ENCODE data around the gene LRG1. TPM values are rescaled to one million over a fixed set of nuclear protein-coding genes. Genes with fewer than 3 reads are reported as not detected.
"Not testable (repeated sequence)": the region's sequence is repeated elsewhere in the genome, so short reads cannot be mapped to it uniquely, and the experiment has no call there.

LRG1 gene
- polyA plus RNA-seq, 2 donors, result 12.7 to 20.1 TPM

DNA sequence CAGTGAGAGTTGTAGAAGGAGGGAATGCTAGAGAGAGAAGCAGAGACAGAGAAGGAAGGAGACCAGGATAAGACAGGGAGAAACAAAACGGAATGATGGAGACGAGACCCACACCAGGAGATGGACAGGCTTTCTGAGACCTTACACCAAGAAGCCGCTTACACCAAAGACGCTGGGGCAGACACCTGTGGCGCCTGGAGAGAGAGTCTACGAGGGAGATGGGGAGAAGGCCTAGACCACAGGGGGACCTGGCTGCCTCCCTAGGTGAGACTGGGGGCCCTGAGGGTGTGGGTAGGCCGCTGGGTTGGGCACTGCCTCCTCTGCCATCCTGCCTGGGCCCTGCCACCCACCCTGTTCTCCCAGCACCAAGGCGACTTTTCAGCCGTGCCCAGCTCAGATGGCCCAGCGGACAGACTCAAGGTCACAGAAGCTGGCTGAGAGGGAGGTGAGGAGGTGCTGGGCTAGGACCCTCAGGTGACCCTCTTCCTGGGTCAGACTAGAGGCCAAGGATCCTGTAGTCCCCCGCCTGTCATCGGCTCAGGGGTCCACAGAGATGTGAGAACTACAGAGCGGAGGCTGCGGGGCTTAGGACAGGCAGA is 9.8 kb downstream of the LRG1 start:
- Histone ChIP-seq H3K36me3 (ENCODE audit: control insufficient read depth in 2 of 2, insufficient read depth in 2 of 2, low read length in 1 of 2) (no peaks in the 10 kb centered on the region), H3K9me3 (ENCODE audit: control insufficient read depth in 2 of 2, insufficient read depth in 1 of 2, low read depth in 1 of 2, low read length in 1 of 2) (no peaks in the 10 kb centered on the region), H3K27me3 (ENCODE audit: control insufficient read depth in 1 of 2, insufficient read depth in 2 of 2, low read length in 2 of 2) (no peaks in the 10 kb centered on the region), H3K4me3 (ENCODE audit: low read depth in 1 of 2, low read length in 2 of 2) (no peak overlapping the region), H3K27ac (ENCODE audit: low read depth in 2 of 2, low read length in 1 of 2) (no peak overlapping the region), H3K4me1 (ENCODE audit: control insufficient read depth in 2 of 2, insufficient read depth in 2 of 2, low read length in 1 of 2) (no peaks in the 10 kb centered on the region)
- 74 to 78% methylated on average over 13 to 14 of the region's 14 CpGs for WGBS, 2 donors

DNA sequence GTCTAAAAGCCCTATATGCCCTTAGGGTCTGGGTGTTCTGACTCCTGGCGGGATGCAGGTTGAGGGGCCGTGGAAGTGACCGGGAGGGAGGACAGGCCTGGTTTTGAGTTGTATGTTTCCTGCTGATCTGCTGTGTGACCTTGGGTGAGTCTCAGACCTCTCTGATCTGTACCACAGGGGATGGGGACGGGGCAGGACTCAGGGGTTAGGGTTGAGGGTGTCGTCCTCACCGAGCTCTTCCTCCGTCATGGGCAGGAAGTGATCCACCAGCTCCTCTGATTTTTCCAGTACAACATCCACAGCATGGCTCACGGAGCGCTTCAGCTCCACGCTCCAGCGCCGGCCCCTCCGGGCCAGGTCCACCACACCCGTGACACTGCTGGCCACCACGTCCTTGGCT is 11.0 kb downstream of the LRG1 start:
- no peaks in the 10 kb centered on the region for H3K36me3 ChIP-seq (ENCODE audit: control insufficient read depth in 2 of 2, insufficient read depth in 2 of 2, low read length in 1 of 2)
- no peaks in the 10 kb centered on the region for H3K9me3 ChIP-seq (ENCODE audit: control insufficient read depth in 2 of 2, insufficient read depth in 1 of 2, low read depth in 1 of 2, low read length in 1 of 2)
- H3K4me1 ChIP-seq (ENCODE audit: control insufficient read depth in 2 of 2, insufficient read depth in 2 of 2, low read length in 1 of 2), result no peaks in the 10 kb centered on the region
- no peak overlapping the region for H3K4me3 ChIP-seq (ENCODE audit: low read depth in 1 of 2, low read length in 2 of 2)
- no peak overlapping the region for H3K27ac ChIP-seq (ENCODE audit: low read depth in 2 of 2, low read length in 1 of 2)
- no peaks in the 10 kb centered on the region for H3K27me3 ChIP-seq (ENCODE audit: control insufficient read depth in 1 of 2, insufficient read depth in 2 of 2, low read length in 2 of 2)
- 75 to 79% methylated on average over 15 of the region's 15 CpGs for WGBS, 2 donors

DNA sequence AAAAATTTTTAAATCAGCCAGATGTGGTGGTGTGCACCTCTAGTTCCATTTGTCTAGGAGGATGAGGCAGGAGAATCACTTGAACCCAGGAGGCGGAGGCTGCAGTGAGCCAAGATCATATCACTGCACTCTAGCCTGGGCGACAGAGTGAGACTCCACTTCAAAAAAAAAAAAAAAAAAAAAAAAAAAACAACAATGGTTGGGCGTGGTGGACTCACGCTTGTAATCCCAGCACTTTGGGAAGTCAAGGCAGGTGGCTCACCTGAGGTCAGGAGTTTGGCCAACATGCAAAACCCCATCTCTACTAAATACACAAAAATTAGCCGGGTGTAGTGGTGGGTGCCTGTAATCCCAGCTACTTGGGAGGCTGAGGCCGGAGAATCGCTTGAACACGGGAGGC is 12.5 kb downstream of the LRG1 start:
- H3K36me3 ChIP-seq (ENCODE audit: control insufficient read depth in 2 of 2, insufficient read depth in 2 of 2, low read length in 1 of 2); H3K27ac ChIP-seq (ENCODE audit: low read depth in 2 of 2, low read length in 1 of 2); H3K4me3 ChIP-seq (ENCODE audit: low read depth in 1 of 2, low read length in 2 of 2); H3K4me1 ChIP-seq (ENCODE audit: control insufficient read depth in 2 of 2, insufficient read depth in 2 of 2, low read length in 1 of 2); H3K9me3 ChIP-seq (ENCODE audit: control insufficient read depth in 2 of 2, insufficient read depth in 1 of 2, low read depth in 1 of 2, low read length in 1 of 2); H3K27me3 ChIP-seq (ENCODE audit: control insufficient read depth in 1 of 2, insufficient read depth in 2 of 2, low read length in 2 of 2): not testable (repeated sequence)
- 81 to 87% methylated on average over 8 of the region's 8 CpGs for WGBS, 2 donors

DNA sequence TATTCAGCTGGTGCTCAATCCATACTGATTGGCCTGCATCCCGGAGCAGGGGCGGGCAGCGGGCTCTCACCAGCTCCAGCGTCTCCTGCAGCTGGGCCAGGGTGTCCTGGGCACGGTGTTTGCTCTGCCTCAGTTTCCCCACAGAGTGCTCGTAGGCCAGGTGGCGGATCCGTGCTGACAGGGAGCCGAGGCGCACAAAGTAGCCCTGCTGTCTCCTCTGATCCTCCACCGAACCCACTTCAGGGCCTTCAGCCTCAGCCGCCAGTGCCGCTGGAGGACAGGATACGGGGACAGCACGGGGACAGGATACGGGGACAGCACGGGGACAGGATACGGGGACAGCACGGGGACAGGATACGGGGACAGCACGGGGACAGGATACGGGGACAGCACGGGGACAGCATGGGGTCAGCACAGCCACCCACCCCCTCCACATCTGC is 14.3 kb downstream of the LRG1 start:
- WGBS, 2 donors, result 68 to 74% methylated on average over 23 of the region's 23 CpGs
- no peaks in the 10 kb centered on the region for H3K27me3 ChIP-seq (ENCODE audit: control insufficient read depth in 1 of 2, insufficient read depth in 2 of 2, low read length in 2 of 2)
- H3K9me3 ChIP-seq (ENCODE audit: control insufficient read depth in 2 of 2, insufficient read depth in 1 of 2, low read depth in 1 of 2, low read length in 1 of 2), result no peaks in the 10 kb centered on the region
- H3K27ac ChIP-seq (ENCODE audit: low read depth in 2 of 2, low read length in 1 of 2), result no peak overlapping the region
- no peaks in the 10 kb centered on the region for H3K4me1 ChIP-seq (ENCODE audit: control insufficient read depth in 2 of 2, insufficient read depth in 2 of 2, low read length in 1 of 2)
- H3K36me3 ChIP-seq (ENCODE audit: control insufficient read depth in 2 of 2, insufficient read depth in 2 of 2, low read length in 1 of 2), result no peaks in the 10 kb centered on the region
- no peak overlapping the region for H3K4me3 ChIP-seq (ENCODE audit: low read depth in 1 of 2, low read length in 2 of 2)

DNA sequence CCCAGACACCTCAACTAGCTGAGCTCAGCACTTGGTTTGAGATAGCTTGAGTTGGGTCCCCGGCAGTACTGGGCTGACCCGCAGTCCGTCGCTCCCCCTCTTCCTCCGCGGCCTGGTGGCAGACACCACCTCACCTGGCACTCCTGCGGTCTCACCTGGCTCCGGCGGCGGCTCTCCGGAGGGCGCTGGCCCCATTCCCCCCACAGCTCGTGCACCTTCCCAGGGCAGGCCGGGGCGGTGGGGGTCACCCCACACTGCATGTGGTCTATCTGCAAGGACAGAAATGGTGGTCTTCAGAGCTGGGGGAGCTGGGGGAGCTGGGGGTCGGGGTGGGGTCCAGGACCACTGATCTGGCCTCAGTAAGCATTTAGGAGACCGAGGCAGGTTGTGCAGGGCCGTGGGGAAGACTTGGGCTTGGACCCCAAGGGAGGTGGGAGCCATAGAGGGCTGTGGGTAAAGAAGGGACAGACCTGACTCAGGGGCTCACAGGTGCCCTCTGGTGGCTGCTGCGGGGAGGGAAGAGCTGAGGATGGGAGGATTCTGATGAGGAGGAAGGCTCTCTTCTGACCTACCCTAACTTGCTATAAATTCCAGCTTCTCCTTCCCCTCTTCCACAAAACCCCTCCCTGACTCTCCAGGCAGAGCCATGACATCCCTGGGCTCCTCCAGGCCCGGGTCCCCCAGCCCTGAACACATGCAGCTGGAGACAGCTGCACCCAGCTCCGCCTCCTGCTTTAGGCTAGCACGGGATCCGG is 14.9 kb downstream of the LRG1 start:
- no peaks in the 10 kb centered on the region for H3K27me3 ChIP-seq (ENCODE audit: control insufficient read depth in 1 of 2, insufficient read depth in 2 of 2, low read length in 2 of 2)
- H3K36me3 ChIP-seq (ENCODE audit: control insufficient read depth in 2 of 2, insufficient read depth in 2 of 2, low read length in 1 of 2), result no peaks in the 10 kb centered on the region
- no peaks in the 10 kb centered on the region for H3K4me1 ChIP-seq (ENCODE audit: control insufficient read depth in 2 of 2, insufficient read depth in 2 of 2, low read length in 1 of 2)
- 61 to 64% methylated on average over 23 of the region's 23 CpGs for WGBS, 2 donors
- no peak overlapping the region for H3K27ac ChIP-seq (ENCODE audit: low read depth in 2 of 2, low read length in 1 of 2)
- no peak overlapping the region for H3K4me3 ChIP-seq (ENCODE audit: low read depth in 1 of 2, low read length in 2 of 2)
- no peaks in the 10 kb centered on the region for H3K9me3 ChIP-seq (ENCODE audit: control insufficient read depth in 2 of 2, insufficient read depth in 1 of 2, low read depth in 1 of 2, low read length in 1 of 2)

DNA sequence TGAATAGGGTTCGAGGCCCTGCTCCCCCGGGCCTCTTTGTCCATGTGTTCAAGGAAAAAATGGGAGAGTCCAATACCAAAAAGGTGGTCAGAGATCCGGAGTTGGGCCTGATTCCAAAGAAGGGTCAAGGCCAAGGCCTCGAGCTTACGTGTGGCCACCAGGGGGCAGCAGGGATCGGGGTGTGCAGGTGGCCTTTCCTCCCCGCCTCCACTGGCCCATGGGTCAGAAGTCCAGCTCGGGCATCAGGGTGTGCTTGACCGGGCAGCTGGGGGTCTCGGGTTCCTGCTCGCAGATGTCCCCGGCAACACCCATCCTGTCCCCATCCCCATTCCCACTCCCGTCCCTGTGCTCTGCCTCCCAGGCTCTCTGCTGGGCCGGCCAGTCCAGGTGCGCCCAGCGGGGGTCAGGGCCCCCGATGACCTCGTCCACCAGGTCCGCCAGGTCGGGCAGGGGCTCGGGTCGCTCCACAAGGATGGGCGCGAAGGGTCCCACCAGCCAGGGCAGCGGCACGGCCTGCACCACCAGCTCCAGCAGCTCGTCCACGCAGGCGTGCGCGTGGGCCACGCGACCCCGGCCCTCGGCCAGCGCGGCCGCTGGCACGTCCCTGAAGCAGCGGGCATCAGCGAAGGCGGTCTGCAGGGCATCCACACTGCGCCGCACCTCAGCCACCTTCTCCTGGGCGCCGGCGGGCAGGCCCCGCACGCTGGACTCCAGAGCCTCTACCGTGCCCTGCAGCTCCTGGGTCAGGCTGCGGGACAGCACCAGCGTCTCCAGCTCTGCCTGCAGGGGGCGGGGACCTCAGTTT is 16.3 kb downstream of the LRG1 start:
- Histone ChIP-seq H3K9me3 (ENCODE audit: control insufficient read depth in 2 of 2, insufficient read depth in 1 of 2, low read depth in 1 of 2, low read length in 1 of 2) (no peaks in the 10 kb centered on the region), H3K4me1 (ENCODE audit: control insufficient read depth in 2 of 2, insufficient read depth in 2 of 2, low read length in 1 of 2) (peaks cover 8 to 12% of the 10 kb centered on the region in 2 donors), H3K27ac (ENCODE audit: low read depth in 2 of 2, low read length in 1 of 2) (no peak overlapping the region), H3K36me3 (ENCODE audit: control insufficient read depth in 2 of 2, insufficient read depth in 2 of 2, low read length in 1 of 2) (no peaks in the 10 kb centered on the region), H3K27me3 (ENCODE audit: control insufficient read depth in 1 of 2, insufficient read depth in 2 of 2, low read length in 2 of 2) (no peaks in the 10 kb centered on the region), H3K4me3 (ENCODE audit: low read depth in 1 of 2, low read length in 2 of 2) (no peak overlapping the region)
- 69 to 77% methylated on average over 44 to 53 of the region's 53 CpGs for WGBS, 2 donors

DNA sequence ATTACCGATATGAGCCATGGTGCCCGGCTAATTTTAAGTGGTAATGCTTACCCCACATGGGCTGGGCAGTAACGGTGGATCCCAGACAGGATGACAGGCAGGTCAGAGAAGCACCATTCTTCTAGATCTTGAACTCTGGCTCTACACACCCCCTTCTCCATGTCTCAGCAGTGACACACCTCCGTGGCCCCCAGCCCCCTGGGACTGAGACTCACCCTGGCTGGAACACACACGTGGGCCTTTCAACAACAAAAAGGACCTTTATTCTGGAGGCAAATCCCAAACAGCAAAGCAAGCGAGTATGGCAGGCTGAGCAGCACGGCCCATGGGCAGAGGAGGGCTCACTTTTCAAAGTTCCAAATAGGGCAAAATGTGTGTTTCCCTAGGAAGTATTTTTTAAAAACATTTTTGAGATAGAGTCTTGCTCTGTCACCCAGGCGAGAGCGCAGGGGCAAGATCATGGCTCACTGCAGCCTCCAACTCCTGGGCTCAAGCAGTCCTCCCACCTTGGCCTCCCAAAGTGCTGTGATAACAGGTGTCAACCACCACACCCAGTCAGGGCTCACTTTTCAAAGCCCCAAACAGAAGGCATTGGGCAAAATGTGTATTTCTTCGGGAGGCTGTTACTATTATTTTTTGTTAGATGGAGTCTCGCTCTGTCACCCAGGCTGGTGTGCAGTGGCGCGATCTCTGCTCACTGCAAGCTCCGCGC is 17.4 kb downstream of the LRG1 start:
- Histone ChIP-seq H3K4me3 (ENCODE audit: low read depth in 1 of 2, low read length in 2 of 2) (no peak overlapping the region), H3K9me3 (ENCODE audit: control insufficient read depth in 2 of 2, insufficient read depth in 1 of 2, low read depth in 1 of 2, low read length in 1 of 2) (no peaks in the 10 kb centered on the region), H3K27me3 (ENCODE audit: control insufficient read depth in 1 of 2, insufficient read depth in 2 of 2, low read length in 2 of 2) (no peaks in the 10 kb centered on the region), H3K36me3 (ENCODE audit: control insufficient read depth in 2 of 2, insufficient read depth in 2 of 2, low read length in 1 of 2) (no peaks in the 10 kb centered on the region), H3K4me1 (ENCODE audit: control insufficient read depth in 2 of 2, insufficient read depth in 2 of 2, low read length in 1 of 2) (peaks cover 8 to 12% of the 10 kb centered on the region in 2 donors), H3K27ac (ENCODE audit: low read depth in 2 of 2, low read length in 1 of 2) (no peak overlapping the region)
- 86 to 90% methylated on average over 15 of the region's 15 CpGs for WGBS, 2 donors

DNA sequence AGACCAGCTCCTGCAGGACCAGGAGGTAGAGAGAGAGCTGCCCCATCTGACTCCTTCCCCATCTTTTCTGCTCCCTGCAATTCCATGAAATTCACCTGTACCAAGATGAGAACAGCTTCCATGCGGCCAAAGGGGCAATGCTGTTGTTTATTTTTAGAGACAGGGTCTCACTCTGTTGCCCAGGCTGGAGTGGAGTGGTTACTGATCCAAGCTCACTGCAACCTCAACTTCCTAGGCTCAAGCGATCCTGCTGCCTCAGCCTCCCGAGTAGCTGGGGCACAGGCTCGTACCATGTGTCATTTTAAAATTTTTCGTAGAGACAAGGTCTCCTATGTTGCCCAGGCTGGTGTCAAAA is 18.0 kb downstream of the LRG1 start:
- Histone ChIP-seq H3K36me3 (ENCODE audit: control insufficient read depth in 2 of 2, insufficient read depth in 2 of 2, low read length in 1 of 2) (no peaks in the 10 kb centered on the region), H3K9me3 (ENCODE audit: control insufficient read depth in 2 of 2, insufficient read depth in 1 of 2, low read depth in 1 of 2, low read length in 1 of 2) (no peaks in the 10 kb centered on the region), H3K27me3 (ENCODE audit: control insufficient read depth in 1 of 2, insufficient read depth in 2 of 2, low read length in 2 of 2) (no peaks in the 10 kb centered on the region), H3K4me1 (ENCODE audit: control insufficient read depth in 2 of 2, insufficient read depth in 2 of 2, low read length in 1 of 2) (peaks cover 8 to 12% of the 10 kb centered on the region in 2 donors), H3K4me3 (ENCODE audit: low read depth in 1 of 2, low read length in 2 of 2) (no peak overlapping the region), H3K27ac (ENCODE audit: low read depth in 2 of 2, low read length in 1 of 2) (no peak overlapping the region)
- WGBS, 2 donors, result 85 to 92% methylated on average over 5 of the region's 5 CpGs

DNA sequence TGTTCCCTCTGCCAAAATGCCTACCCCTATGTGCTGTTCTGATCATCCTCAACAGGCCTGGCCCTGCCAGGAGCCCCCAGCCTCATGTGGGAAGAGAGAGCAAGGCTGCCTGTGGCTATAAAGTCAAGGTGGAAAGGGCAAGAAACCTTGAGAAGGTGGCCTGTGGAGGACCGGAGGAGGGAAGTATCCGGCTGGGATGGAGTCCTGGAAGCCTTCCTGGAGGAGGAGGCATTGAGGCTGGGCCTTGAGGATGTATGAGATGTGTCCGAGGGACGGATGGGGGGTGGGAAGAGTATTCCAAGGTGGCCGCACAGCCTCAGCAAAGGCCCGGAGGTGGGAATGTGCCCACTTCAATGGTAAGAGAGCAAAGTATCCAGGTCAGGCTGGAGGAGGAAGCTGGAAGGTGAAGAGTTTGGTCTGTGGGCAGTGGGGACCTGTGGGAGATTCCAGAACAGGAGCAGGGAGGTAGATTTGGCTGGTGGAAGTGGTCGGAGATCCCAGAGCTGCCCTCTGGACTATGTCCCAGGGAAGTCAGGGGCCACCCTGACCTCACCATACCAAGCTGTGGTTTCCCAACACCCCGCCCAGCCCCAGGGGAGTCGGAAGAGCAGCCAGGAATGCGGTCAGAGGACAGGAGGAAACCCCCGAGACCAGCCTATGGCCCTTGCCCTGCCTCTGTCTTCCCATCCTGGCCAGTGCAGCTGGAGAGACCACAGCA is 18.5 kb downstream of the LRG1 start:
- no peaks in the 10 kb centered on the region for H3K27me3 ChIP-seq (ENCODE audit: control insufficient read depth in 1 of 2, insufficient read depth in 2 of 2, low read length in 2 of 2)
- H3K9me3 ChIP-seq (ENCODE audit: control insufficient read depth in 2 of 2, insufficient read depth in 1 of 2, low read depth in 1 of 2, low read length in 1 of 2), result no peaks in the 10 kb centered on the region
- WGBS, 2 donors, result 72 to 77% methylated on average over 11 of the region's 11 CpGs
- H3K36me3 ChIP-seq (ENCODE audit: control insufficient read depth in 2 of 2, insufficient read depth in 2 of 2, low read length in 1 of 2), result no peaks in the 10 kb centered on the region
- H3K27ac ChIP-seq (ENCODE audit: low read depth in 2 of 2, low read length in 1 of 2), result no peak overlapping the region
- no peak overlapping the region for H3K4me3 ChIP-seq (ENCODE audit: low read depth in 1 of 2, low read length in 2 of 2)
- H3K4me1 ChIP-seq (ENCODE audit: control insufficient read depth in 2 of 2, insufficient read depth in 2 of 2, low read length in 1 of 2), result peaks cover 8 to 12% of the 10 kb centered on the region in 2 donors

Measured in esophagus (tissue), 2 donors.